Heart right ventricle (tissue), 16 donors: ENCODE measurements around the gene NRN1L. TPM values are rescaled to one million over a fixed set of nuclear protein-coding genes. Genes with fewer than 3 reads are reported as not detected.

Experiments used
- ATAC-seq, 8 donors: fragments of 200-7000 bp; cut with Tn5 transposase; one replicate each; pipeline ENCODE4 v1.9.1; 2020; ENCODE audit warnings: mild to moderate bottlenecking in 8 of 8, moderate library complexity in 8 of 8, moderate number of reproducible peaks in 1 of 8
- DNase-seq, 2 donors: peaks; one replicate each; pipeline ENCODE4 v3.0.0-alpha.2; 2020
- H3K27ac ChIP-seq, 10 donors: fragments of 200-600 bp; sonication (generic) in 2 of 10; one replicate each; pipeline versions ENCODE4 v1.5.0 to v1.8.0; 2020 to 2022; ENCODE audit warnings: mild to moderate bottlenecking in 3 of 10
- H3K27me3 ChIP-seq, 7 donors: fragments of 200-600 bp; one replicate each; pipeline ENCODE4 v1.8.0; 2021 to 2022; ENCODE audit warnings: mild to moderate bottlenecking in 2 of 7
- H3K36me3 ChIP-seq, 9 donors: fragments of 200-600 bp; sonication (generic) in 1 of 9; one replicate each; pipeline versions ENCODE4 v1.5.0 to v1.8.0; 2020 to 2022; ENCODE audit warnings: mild to moderate bottlenecking in 2 of 9
- H3K4me1 ChIP-seq, 9 donors: fragments of 200-600 bp; sonication (generic) in 1 of 9; one replicate each; pipeline versions ENCODE4 v1.5.0 to v1.8.0; 2020 to 2022; ENCODE audit warnings: mild to moderate bottlenecking in 4 of 9
- H3K4me3 ChIP-seq, 10 donors: fragments of 200-600 bp; sonication (generic) in 2 of 10; one replicate each; pipeline versions ENCODE4 v1.5.0 to v1.8.0; 2020 to 2022; ENCODE audit warnings: mild to moderate bottlenecking in 7 of 10, moderate library complexity in 2 of 10
- H3K9me3 ChIP-seq, 11 donors: fragments of 200-600 bp in 10 of 11; sonication (generic) in 2 of 11; one replicate each; pipeline versions ENCODE4 v1.5.0 to v1.8.0; 2013 to 2022; ENCODE audit warnings: mild to moderate bottlenecking in 2 of 11, control low read depth in 1 of 11, moderate library complexity in 1 of 11
- WGBS, 2 donors: extraction: QIAGEN DNeasy Blood & Tissue Kit; methylation state at CpG; one replicate each; pipeline ENCODE4 v1.1.7; 2013; ENCODE audit warnings: inconsistent platforms in 1 of 2; 5-methylcytosine and 5-hydroxymethylcytosine counted together
- intact Hi-C, 10 donors: fragments of 100-400 bp; cut with DNase I; formaldehyde crosslinking; loops; one replicate each; pipeline versions ENCODE4 v1.11.1 to v1.14.2; 2022
- polyA plus RNA-seq, 2 donors: library from polyadenylated mRNA; stranded (reverse); fragments of 200-250 nt; gene quantifications; one replicate each; pipeline ENCODE4 v1.2.3, GENCODE V29; 2013
- total RNA-seq, 10 donors: library from RNA; stranded (reverse); fragmentation: NEBNext Ultra II Directional in 3 of 10; extraction: Animal tissue kit (Norgen Biotek cat#: 25700) in 3 of 10; gene quantifications; one replicate each; pipeline versions ENCODE4 v1.2.1 to v1.2.4, GENCODE V29; 2021 to 2023
- TF ChIP-seq, protein P1 (sequence below), 9 donors: fragments of 200-600 bp; sonication (generic) in 2 of 9; IDR thresholded peaks; one replicate each; pipeline versions ENCODE4 v1.5.0 to v1.8.0; 2021 to 2022; ENCODE audit warnings: antibody characterized with exemption in 9 of 9, mild to moderate bottlenecking in 5 of 9, moderate library complexity in 1 of 9
- donor health status: Arrhythmogenic right ventricular cardiomyopathy.
- donor health status: ischemic (EF 13 %, LVEDD 7.1; RV severe dilation, severe dysfunction).
- donor health status: healthy with polysubstance abuse.
- donor health status: DM: no; HTN: yes; CAD: no.
- donor health status: DM: no; HTN: no; CAD: no.
- donor health status: ischemic (EF 25% LVEDD 6.9; RV normal size, moderate dysfunction).
- donor health status: ischemic (EF 25% LVEDD 5.7; RV mildly dilated, moderate dysfunction).
- donor health status: healthy.
- donor health status: DM: yes; HTN: yes; CAD: no.
- donor health status: Ischemic cardiomyopathy.
- donor health status: ischemic (EF 35%, LVEDD 5.7; RV mildly dilated, moderate dysfunction).
- donor health status: nonischemic (EF 11% LVEDD 7.7; RV severe dilation, severe dysfunction).
- donor health status: DM: yes; HTN: yes; CAD: no.
- donor health status: PGD.
- donor health status: ischemic (EF 29% LVEDD 5.4; RV normal size, mild dysfunction).
- donor health status: nonischemic (EF 23%, LVEDD 6.1; RV moderate dilation, normal function).

The NRN1L gene
- total and polyA plus RNA-seq, 12 donors: 1.1 to 4.0 (median 1.7) TPM; not detected in 4

DNA sequence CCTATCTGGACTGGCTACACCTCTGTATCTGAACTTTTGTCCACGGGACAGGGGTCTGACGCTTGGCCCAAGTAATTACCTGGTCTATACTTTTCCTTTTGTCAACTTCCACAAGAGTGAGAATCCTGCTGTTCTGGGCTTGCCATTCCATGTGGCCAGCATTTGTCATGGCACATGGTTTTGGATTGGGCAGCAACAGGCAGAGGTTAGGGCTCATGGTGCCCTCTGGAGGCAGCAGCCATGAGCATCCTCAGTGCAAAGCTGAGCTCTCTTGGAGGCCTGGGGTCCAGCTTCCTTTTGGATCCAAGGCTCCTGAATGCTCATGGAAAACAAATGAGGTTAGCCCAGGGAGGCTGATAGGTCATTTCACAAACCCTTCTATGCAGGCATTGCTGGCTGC, 19.4 kb upstream of the NRN1L start:
- Histone ChIP-seq H3K27ac (peak overlapping the region in 2 of 10 donors; percentile 26 to 92), H3K4me1 (peaks cover 28 to 50% (median 45%) of the 10 kb centered on the region in 9 donors), H3K4me3 (no peak overlapping the region), H3K27me3 (no peaks in the 10 kb centered on the region), H3K36me3 (peaks cover 0 to 71% (median 40%) of the 10 kb centered on the region in 9 donors), H3K9me3 (no peaks in the 10 kb centered on the region)
- ATAC-seq (no peak), DNase-seq (no peak)
- TF ChIP-seq, protein P1, sequence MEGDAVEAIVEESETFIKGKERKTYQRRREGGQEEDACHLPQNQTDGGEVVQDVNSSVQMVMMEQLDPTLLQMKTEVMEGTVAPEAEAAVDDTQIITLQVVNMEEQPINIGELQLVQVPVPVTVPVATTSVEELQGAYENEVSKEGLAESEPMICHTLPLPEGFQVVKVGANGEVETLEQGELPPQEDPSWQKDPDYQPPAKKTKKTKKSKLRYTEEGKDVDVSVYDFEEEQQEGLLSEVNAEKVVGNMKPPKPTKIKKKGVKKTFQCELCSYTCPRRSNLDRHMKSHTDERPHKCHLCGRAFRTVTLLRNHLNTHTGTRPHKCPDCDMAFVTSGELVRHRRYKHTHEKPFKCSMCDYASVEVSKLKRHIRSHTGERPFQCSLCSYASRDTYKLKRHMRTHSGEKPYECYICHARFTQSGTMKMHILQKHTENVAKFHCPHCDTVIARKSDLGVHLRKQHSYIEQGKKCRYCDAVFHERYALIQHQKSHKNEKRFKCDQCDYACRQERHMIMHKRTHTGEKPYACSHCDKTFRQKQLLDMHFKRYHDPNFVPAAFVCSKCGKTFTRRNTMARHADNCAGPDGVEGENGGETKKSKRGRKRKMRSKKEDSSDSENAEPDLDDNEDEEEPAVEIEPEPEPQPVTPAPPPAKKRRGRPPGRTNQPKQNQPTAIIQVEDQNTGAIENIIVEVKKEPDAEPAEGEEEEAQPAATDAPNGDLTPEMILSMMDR (IDR thresholded peaks at IDR 0.05): peak in 7 of 9 donors; percentile 11 to 52 (median 41)
- whole genome bisulfite sequencing, 2 donors: 90 to 94% methylated on average over 2 of the region's 2 CpGs
- intact Hi-C loops: no loop called here

DNA sequence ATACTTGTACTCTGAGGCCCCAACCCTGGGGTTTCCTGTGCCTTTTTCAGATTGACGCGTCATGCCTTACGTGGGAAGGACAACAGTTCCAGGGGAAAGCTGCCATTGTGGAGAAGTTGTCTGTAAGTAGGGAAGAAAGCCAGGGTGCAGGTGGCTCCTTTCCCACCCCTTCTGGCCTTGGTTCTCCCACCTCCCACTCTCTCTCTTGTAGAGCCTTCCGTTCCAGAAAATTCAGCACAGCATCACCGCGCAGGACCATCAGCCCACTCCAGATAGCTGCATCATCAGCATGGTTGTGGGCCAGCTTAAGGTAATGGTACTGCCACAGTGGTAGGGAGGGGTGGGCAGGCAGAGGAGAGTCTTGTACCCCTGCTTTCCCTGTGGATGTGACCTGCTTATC, 16.4 kb upstream of the NRN1L start:
- ATAC-seq (no peak), DNase-seq (no peak)
- TF ChIP-seq, protein P1 (IDR thresholded peaks at IDR 0.05): no peak
- WGBS, 2 donors: 94 to 96% methylated on average over 6 of the region's 6 CpGs
- Histone ChIP-seq H3K9me3 (no peaks in the 10 kb centered on the region), H3K27me3 (no peaks in the 10 kb centered on the region), H3K4me1 (peaks cover 12 to 29% (median 24%) of the 10 kb centered on the region in 9 donors), H3K27ac (no peak overlapping the region), H3K4me3 (no peak overlapping the region), H3K36me3 (peaks cover 0 to 73% (median 52%) of the 10 kb centered on the region in 9 donors)
- intact Hi-C loops: no loop called here

DNA sequence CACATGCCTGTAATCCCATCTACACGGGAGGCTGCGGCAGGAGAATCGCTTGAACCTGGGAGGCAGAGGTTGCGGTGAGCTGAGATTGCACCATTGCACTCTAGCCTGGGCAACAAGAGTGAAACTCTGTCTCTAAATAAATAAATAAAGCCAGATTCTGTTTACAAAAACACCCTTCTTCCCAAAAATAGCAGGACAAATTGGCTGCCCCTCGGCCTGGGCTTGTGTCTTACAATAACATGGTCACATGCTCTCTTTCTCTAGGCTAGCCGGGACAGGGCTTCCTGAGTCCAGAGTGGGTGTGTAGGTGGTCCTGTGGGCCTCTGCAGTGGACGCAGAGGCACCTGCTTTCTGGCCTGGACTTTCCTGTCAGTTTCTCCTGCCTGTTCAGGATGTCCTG, 15.0 kb upstream of the NRN1L start:
- Histone ChIP-seq H3K4me1 (peaks cover 12 to 27% (median 24%) of the 10 kb centered on the region in 9 donors), H3K27ac (no peak overlapping the region), H3K4me3 (no peak overlapping the region), H3K36me3 (peaks cover 0 to 73% (median 52%) of the 10 kb centered on the region in 9 donors), H3K9me3 (no peaks in the 10 kb centered on the region), H3K27me3 (no peaks in the 10 kb centered on the region)
- 82 to 85% methylated on average over 7 of the region's 7 CpGs for WGBS, 2 donors
- DNase-seq (no peak), ATAC-seq (no peak)
- intact Hi-C loops: loop anchor here in 1 of 10 donors (2.0 kb wide), 1 partner anchor 55 kb away; no protein-coding TSS in a partner anchor
- TF ChIP-seq, protein P1 (IDR thresholded peaks at IDR 0.05): no peak

DNA sequence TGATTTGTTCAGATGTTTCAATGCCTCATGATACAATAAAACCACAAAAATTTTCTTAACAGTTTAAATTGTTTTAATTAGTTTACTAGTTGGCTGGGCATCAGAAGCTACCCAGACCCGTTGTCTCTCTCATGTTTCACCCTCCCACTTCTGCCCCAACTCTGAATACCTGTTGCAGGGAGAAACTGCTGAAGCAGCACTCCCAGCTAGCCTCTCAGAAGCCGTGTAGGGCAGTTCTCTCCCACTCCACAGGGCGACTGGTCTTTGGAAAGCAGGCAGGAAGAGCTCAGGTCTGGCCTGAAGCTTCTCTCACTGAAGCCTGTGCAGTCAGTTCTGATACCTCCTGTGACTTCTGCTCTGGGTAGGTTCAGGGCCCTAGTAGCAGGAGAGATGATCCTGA, 13.4 kb upstream of the NRN1L start:
- intact Hi-C loops: loop anchor here in 1 of 10 donors (2.0 kb wide), 1 partner anchor 56 kb away; no protein-coding TSS in a partner anchor
- peak overlapping the region in 1 of 10 donors; percentile 92 for H3K27ac ChIP-seq
- 79 to 82% methylated on average over 3 of the region's 3 CpGs for WGBS, 2 donors

More for the DNA sequence above, 13.4 kb upstream of the NRN1L start:
- Histone ChIP-seq H3K4me3 (no peak overlapping the region), H3K9me3 (no peaks in the 10 kb centered on the region), H3K36me3 (peaks cover 0 to 68% (median 47%) of the 10 kb centered on the region in 9 donors), H3K27me3 (no peaks in the 10 kb centered on the region), H3K4me1 (peaks cover 17 to 36% (median 31%) of the 10 kb centered on the region in 9 donors)
- ATAC-seq (no peak), DNase-seq (no peak)
- TF ChIP-seq, protein P1 (IDR thresholded peaks at IDR 0.05): no peak
